GM12878 (cell line): ENCODE results near the gene NDUFV1. TPM values are rescaled to one million over a fixed set of nuclear protein-coding genes. Genes with fewer than 3 reads are reported as not detected.

Source experiments
- BRCA1 ChIP-seq: IDR thresholded peaks from 2 replicates; pipeline ENCODE4 v1.6.1; 2011; ENCODE audit warnings: low read depth, low read length, improper control_type of control experiment
- EGR1 ChIP-seq, 2 experiments: IDR thresholded peaks; 1 replicate in 1 of 2; 2 replicates in 1 of 2; pipeline ENCODE4 v1.6.1; 2011 to 2012; ENCODE audit warnings: low read depth in 2 of 2, low read length in 2 of 2, borderline replicate concordance in 1 of 2, mild to moderate bottlenecking in 1 of 2, moderate library complexity in 1 of 2
- ELK1 ChIP-seq: IDR thresholded peaks from 2 replicates; pipeline ENCODE4 v1.6.1; 2012; ENCODE audit warnings: low read depth, low read length, improper control_type of control experiment
- EP300 ChIP-seq, 2 experiments: fragments of 150-350 bp in 1 of 2; IDR thresholded peaks; 2 replicates each; pipeline ENCODE4 v1.6.1; 2011 to 2012; ENCODE audit warnings: low read depth in 2 of 2, low read length in 2 of 2, borderline replicate concordance in 1 of 2, improper control_type of control experiment in 1 of 2, inconsistent platforms in 1 of 2; ENCODE audit not compliant: control insufficient read depth in 1 of 2
- FOS ChIP-seq: IDR thresholded peaks from 3 replicates; pipeline ENCODE4 v1.6.1; 2011; ENCODE audit warnings: borderline replicate concordance; ENCODE audit not compliant: insufficient read length; ENCODE audit errors: extremely low read depth
- GATAD2B ChIP-seq: fragments of 450-650 bp; conservative IDR thresholded peaks from 2 replicates; pipeline ENCODE4 v1.6.1; 2017; ENCODE audit warnings: low read depth, mild to moderate bottlenecking, moderate library complexity
- HDGF ChIP-seq: fragments of 450-650 bp; IDR thresholded peaks from 2 replicates; pipeline ENCODE4 v1.6.1; 2016; ENCODE audit warnings: antibody characterized with exemption
- IKZF1 ChIP-seq: fragments of 450-650 bp; conservative IDR thresholded peaks from 2 replicates; pipeline ENCODE4 v1.6.1; 2017; ENCODE audit warnings: antibody characterized with exemption, mild to moderate bottlenecking
- IRF5 ChIP-seq: fragments of 450-650 bp; IDR thresholded peaks from 2 replicates; pipeline ENCODE4 v1.6.1; 2017; ENCODE audit warnings: borderline replicate concordance
- NBN ChIP-seq: fragments of 450-650 bp; IDR thresholded peaks from 2 replicates; pipeline ENCODE4 v1.6.1; 2016
- PKNOX1 ChIP-seq: fragments of 450-650 bp; IDR thresholded peaks from 2 replicates; pipeline ENCODE4 v1.6.1; 2016; ENCODE audit warnings: mild to moderate bottlenecking
- RUNX3 ChIP-seq: IDR thresholded peaks from 2 replicates; pipeline ENCODE4 v1.6.1; 2012; ENCODE audit warnings: low read length, inconsistent platforms
- SIX5 ChIP-seq: IDR thresholded peaks from 2 replicates; pipeline ENCODE4 v1.6.1; 2011; ENCODE audit warnings: mild to moderate bottlenecking, low read depth, low read length, moderate library complexity; ENCODE audit not compliant: severe bottlenecking
- SKIL ChIP-seq: fragments of 450-650 bp; IDR thresholded peaks from 2 replicates; pipeline ENCODE4 v1.6.1; 2017; ENCODE audit warnings: mild to moderate bottlenecking, low read depth, inconsistent platforms; ENCODE audit not compliant: poor library complexity, severe bottlenecking
- SREBF2 ChIP-seq: IDR thresholded peaks from 2 replicates; pipeline ENCODE4 v1.6.1; 2012; ENCODE audit warnings: mild to moderate bottlenecking, low read length
- ZNF217 ChIP-seq: fragments of 450-650 bp; IDR thresholded peaks from 2 replicates; pipeline ENCODE4 v1.6.1; 2017; ENCODE audit warnings: antibody characterized with exemption, mild to moderate bottlenecking
- ZNF687 ChIP-seq: fragments of 450-650 bp; IDR thresholded peaks from 2 replicates; pipeline ENCODE4 v1.6.1; 2017; ENCODE audit warnings: mild to moderate bottlenecking, moderate library complexity
- polyA plus RNA-seq, 11 experiments: library from polyadenylated mRNA; depleted of rRNA in 4 of 11; unstranded in 6 of 11; stranded (reverse) in 5 of 11; fragments of >200 nt; fragmentation: Nextera tagmentation in 4 of 11; fragmentation: Illumina TruSeq in 1 of 11; extraction: Ambion mirVana in 4 of 11; extraction: Trizol in 1 of 11; gene quantifications; 1 replicate in 1 of 11; 2 replicates in 10 of 11; pipeline versions ENCODE4 v1.2.1 to v1.2.3, GENCODE V29; 2011 to 2016; ENCODE audit warnings: inconsistent platforms in 2 of 11, missing spikeins in 2 of 11, low read depth in 1 of 11
- total RNA-seq, 4 experiments: library from RNA; depleted of rRNA in 3 of 4; stranded (reverse); fragments of >200 nt in 3 of 4; fragmentation: Illumina TruSeq in 1 of 4; extraction: Trizol in 1 of 4; gene quantifications; 2 replicates each; pipeline versions ENCODE4 v1.2.1 to v1.2.3, GENCODE V29; 2013 to 2021

Gene NDUFV1
- total and polyA plus RNA-seq, 10 of the 15 experiments (the other 5 are each of a cell fraction or from before 2014, with no cell fraction given) = 8.2 to 380 (median 231) TPM

- TF ChIP-seq EP300 (IDR thresholded peaks at IDR 0.05; ENCODE audit: borderline replicate concordance in 1 of 2, control insufficient read depth in 1 of 2, low read depth in 2 of 2, low read length in 2 of 2) (peak in 1 of 2 experiments; percentile 14; a peak in 1 of 4 replicates), BRCA1 (no peak), EGR1 (IDR thresholded peaks at IDR 0.05; ENCODE audit: borderline replicate concordance in 1 of 2, low read depth in 2 of 2, low read length in 2 of 2) (0 out of 3 replicates have a peak, but pooled peaks of 1 of the 2 experiments have one; percentile 8), IKZF1 (peak; percentile 68), NBN (peak; percentile 72; the same call in 1 of the 2 replicates), IRF5 (peak; percentile 73; the same call in 1 of the 2 replicates), SKIL (no peak), HDGF (0 out of 2 replicates have a peak, but pooled peaks have one; percentile 50), FOS (no peak), PKNOX1 (0 out of 2 replicates have a peak, but pooled peaks have one; percentile 17), SIX5 (no peak), SREBF2 (no peak), ZNF217 (peak; percentile 86), ELK1 (no peak), RUNX3 (peak; percentile 91), ZNF687 (peak; percentile 68), GATAD2B (peak; percentile 90)
Observed at GRCh38 chr11:67646535-67647336, 40.0 kb downstream of the NDUFV1 start (continued).
